H1 (cell line): ENCODE results near the gene ABCF3. TPM values are rescaled to one million over a fixed set of nuclear protein-coding genes. Genes with fewer than 3 reads are reported as not detected.

Source experiments
- CTCF ChIA-PET: fragments of 300-600 bp; sonication (Branson Sonifier 250); formaldehyde crosslinking; loops from one replicate; lab custom pipeline; 2021; ENCODE audit not compliant: partially characterized antibody; lab: Charles Lee
- POLR2A ChIA-PET: fragments of 300-600 bp; sonication (Branson Sonifier 250); formaldehyde crosslinking; loops from one replicate; lab custom pipeline; 2021; ENCODE audit warnings: inconsistent platforms; ENCODE audit not compliant: partially characterized antibody; lab: Charles Lee
- DNase-seq, 2 experiments: peaks; one replicate each; pipeline versions ENCODE4 v3.0.0 to v3.0.0-alpha.2; 2010 to 2022; ENCODE audit warnings: low spot score in 2 of 2, low read depth in 1 of 2, mixed read lengths in 1 of 2
- FAIRE-seq: peaks from 2 replicates; lab custom pipeline; 2011; peaks lifted over from hg19 to GRCh38; lab: Jason Lieb, UNC
- H2AFZ ChIP-seq: 2 replicates; pipeline ENCODE4 v1.8.1; 2012; ENCODE audit warnings: low read length, inconsistent platforms
- H2AK5ac ChIP-seq: 2 replicates; pipeline ENCODE4 v1.6.1; 2013; ENCODE audit warnings: low read depth, low read length
- H2BK120ac ChIP-seq: replicated peaks from 2 replicates; pipeline ENCODE3; 2013; ENCODE audit warnings: low read depth, low read length, inconsistent platforms
- H2BK12ac ChIP-seq: 2 replicates; pipeline ENCODE4 v1.6.1; 2013; ENCODE audit warnings: low read depth, low read length
- H2BK15ac ChIP-seq: 2 replicates; pipeline ENCODE4 v1.6.1; 2013; ENCODE audit warnings: low read length
- H2BK20ac ChIP-seq: 2 replicates; pipeline ENCODE4 v1.6.1; 2013; ENCODE audit warnings: low read length
- H2BK5ac ChIP-seq: 2 replicates; pipeline ENCODE4 v1.6.1; 2013; ENCODE audit warnings: low read depth, low read length
- H3K14ac ChIP-seq: 2 replicates; pipeline ENCODE4 v1.6.1; 2013; ENCODE audit warnings: inconsistent platforms; ENCODE audit not compliant: insufficient read length
- H3K18ac ChIP-seq: 2 replicates; pipeline ENCODE4 v1.6.1; 2013; ENCODE audit warnings: low read length; ENCODE audit errors: extremely low read depth
- H3K23ac ChIP-seq: 2 replicates; pipeline ENCODE4 v1.6.1; 2013; ENCODE audit warnings: inconsistent platforms; ENCODE audit not compliant: insufficient read length
- H3K23me2 ChIP-seq: 2 replicates; pipeline ENCODE4 v1.6.1; 2013; ENCODE audit warnings: low read depth, low read length
- H3K27ac ChIP-seq: 2 replicates; pipeline ENCODE4 v1.6.1; 2011; ENCODE audit warnings: low read depth, low read length, inconsistent platforms
- H3K27me3 ChIP-seq, 4 experiments: replicated peaks in 1 of 4; 1 replicate in 1 of 4; 2 replicates in 3 of 4; pipeline versions ENCODE4 v1.6.1 to v1.8.1; 2011 to 2013; ENCODE audit warnings: low read length in 3 of 4, mild to moderate bottlenecking in 3 of 4, inconsistent platforms in 2 of 4, mixed read lengths in 2 of 4, moderate library complexity in 1 of 4; ENCODE audit not compliant: control insufficient read depth in 3 of 4, insufficient read depth in 3 of 4; ENCODE audit errors: extremely low read depth in 1 of 4
- H3K36me3 ChIP-seq, 4 experiments: 2 replicates each; pipeline versions ENCODE4 v1.6.1 to v1.8.1; 2011 to 2013; ENCODE audit warnings: mild to moderate bottlenecking in 4 of 4, low read length in 3 of 4, moderate library complexity in 2 of 4, control low read depth in 1 of 4, inconsistent platforms in 1 of 4; ENCODE audit not compliant: insufficient read depth in 4 of 4, control insufficient read depth in 2 of 4
- H3K4ac ChIP-seq: replicated peaks from 2 replicates; pipeline ENCODE3; 2013; ENCODE audit warnings: low read length, low read depth, mixed read lengths, inconsistent platforms; ENCODE audit not compliant: insufficient read length
- H3K4me1 ChIP-seq, 4 experiments: replicated peaks in 1 of 4; 1 replicate in 1 of 4; 2 replicates in 3 of 4; pipeline versions ENCODE4 v1.6.1 to v1.8.1; 2011 to 2013; ENCODE audit warnings: low read length in 3 of 4, inconsistent platforms in 2 of 4, mixed read lengths in 1 of 4; ENCODE audit not compliant: insufficient read depth in 4 of 4, control insufficient read depth in 3 of 4
- H3K4me2 ChIP-seq, 2 experiments: 2 replicates each; pipeline versions ENCODE4 v1.6.1 to v1.8.1; 2011 to 2013; ENCODE audit warnings: low read depth in 2 of 2, low read length in 2 of 2, control low read depth in 1 of 2, inconsistent platforms in 1 of 2, mild to moderate bottlenecking in 1 of 2; ENCODE audit not compliant: insufficient read depth in 1 of 2
- H3K4me3 ChIP-seq, 4 experiments: fragments of 200-600, 300-600 bp in 1 of 4; sonication (generic), shearing (Covaris generic), sonication (Bioruptor Twin) in 1 of 4; 2 replicates each; pipeline versions ENCODE4 v1.5.1 to v1.8.1; 2011 to 2016; ENCODE audit warnings: low read length in 4 of 4, low read depth in 3 of 4, control low read depth in 2 of 4, inconsistent platforms in 2 of 4, mild to moderate bottlenecking in 2 of 4, mixed read lengths in 1 of 4, moderate library complexity in 1 of 4; ENCODE audit not compliant: insufficient read depth in 2 of 4; ENCODE audit errors: extremely low read depth in 1 of 4
- H3K56ac ChIP-seq: replicated peaks from 2 replicates; pipeline ENCODE3; 2013; ENCODE audit warnings: low read depth, mild to moderate bottlenecking, mixed read lengths, low read length, inconsistent platforms; ENCODE audit not compliant: insufficient read length
- H3K79me1 ChIP-seq: 2 replicates; pipeline ENCODE4 v1.6.1; 2013; ENCODE audit warnings: low read depth, low read length, control low read depth
- H3K79me2 ChIP-seq, 2 experiments: 2 replicates each; pipeline versions ENCODE4 v1.6.1 to v1.8.1; 2012 to 2013; ENCODE audit warnings: low read length in 2 of 2, mild to moderate bottlenecking in 2 of 2, inconsistent platforms in 1 of 2; ENCODE audit not compliant: insufficient read depth in 2 of 2, control insufficient read depth in 1 of 2
- H3K9ac ChIP-seq, 4 experiments: replicated peaks in 1 of 4; 1 replicate in 1 of 4; 2 replicates in 3 of 4; pipeline versions ENCODE4 v1.6.1 to v1.8.1; 2011 to 2013; ENCODE audit warnings: low read depth in 3 of 4, low read length in 3 of 4, control low read depth in 2 of 4, mild to moderate bottlenecking in 2 of 4, moderate library complexity in 2 of 4, inconsistent platforms in 1 of 4; ENCODE audit errors: extremely low read depth in 1 of 4
- H3K9me3 ChIP-seq, 2 experiments: 2 replicates each; pipeline versions ENCODE4 v1.6.1 to v1.8.1; 2012 to 2013; ENCODE audit warnings: mild to moderate bottlenecking in 2 of 2, moderate library complexity in 2 of 2, control low read depth in 1 of 2, inconsistent platforms in 1 of 2, low read depth in 1 of 2, low read length in 1 of 2, mixed read lengths in 1 of 2; ENCODE audit not compliant: insufficient read depth in 2 of 2
- H4K20me1 ChIP-seq, 2 experiments: replicated peaks in 1 of 2; 2 replicates each; pipeline versions ENCODE3 to v1.8.1; 2011 to 2013; ENCODE audit warnings: inconsistent platforms in 2 of 2, low read length in 2 of 2, mild to moderate bottlenecking in 1 of 2; ENCODE audit not compliant: insufficient read depth in 2 of 2, control insufficient read depth in 1 of 2
- H4K5ac ChIP-seq: 2 replicates; pipeline ENCODE4 v1.6.1; 2013; ENCODE audit warnings: low read length, low read depth, mixed read lengths, inconsistent platforms; ENCODE audit not compliant: insufficient read length
- H4K8ac ChIP-seq: 2 replicates; pipeline ENCODE4 v1.8.0; 2013; ENCODE audit warnings: mild to moderate bottlenecking, moderate library complexity, low read length, inconsistent platforms; ENCODE audit not compliant: insufficient read depth; ENCODE audit errors: extremely low read depth
- H4K91ac ChIP-seq: replicated peaks from 2 replicates; pipeline ENCODE3; 2013; ENCODE audit warnings: low read length, mixed read lengths, inconsistent platforms; ENCODE audit not compliant: insufficient read length
- BCL11A ChIP-seq, 2 experiments: IDR thresholded peaks; one replicate each; pipeline ENCODE4 v1.6.1; 2011; ENCODE audit warnings: low read depth in 2 of 2, low read length in 2 of 2, mild to moderate bottlenecking in 2 of 2
- CREB1 ChIP-seq: IDR thresholded peaks from 2 replicates; pipeline ENCODE4 v1.6.1; 2012; ENCODE audit warnings: inconsistent platforms
- PHF8 ChIP-seq: fragments of 200-600 bp; sonication (generic); conservative IDR thresholded peaks from 2 replicates; pipeline ENCODE4 v1.7.1; 2012; ENCODE audit warnings: low read depth, mild to moderate bottlenecking, inconsistent platforms, low read length, moderate library complexity
- RBBP5 ChIP-seq: IDR thresholded peaks from 2 replicates; pipeline ENCODE4 v1.7.1; 2012; ENCODE audit warnings: low read depth, mild to moderate bottlenecking, inconsistent platforms, low read length, moderate library complexity, borderline replicate concordance
- SP1 ChIP-seq: IDR thresholded peaks from 2 replicates; pipeline ENCODE4 v1.6.1; 2011; ENCODE audit warnings: low read depth, low read length
- TAF7 ChIP-seq: optimal IDR thresholded peaks from 2 replicates; pipeline ENCODE3; 2011; ENCODE audit warnings: low read depth, mild to moderate bottlenecking, inconsistent platforms, low read length, moderate library complexity, borderline replicate concordance
- TBP ChIP-seq: IDR thresholded peaks from 2 replicates; pipeline ENCODE4 v1.6.1; 2011; ENCODE audit warnings: low read depth, low read length, improper control_type of control experiment
- WGBS, 2 experiments: shearing (Covaris generic) in 1 of 2; methylation state at CpG; one replicate each; pipeline versions ENCODE4 v1.1.6 to v1.1.7; 2013 to 2015; ENCODE audit warnings: low lambda C conversion rate in 2 of 2, mixed read lengths in 2 of 2, inconsistent platforms in 1 of 2, low coverage in 1 of 2, missing lambda C conversion rate in 1 of 2; ENCODE audit not compliant: insufficient replicate concordance in 2 of 2, insufficient coverage in 1 of 2, insufficient read length in 1 of 2; ENCODE audit errors: extremely low coverage in 1 of 2, missing lambda C conversion rate in 1 of 2; 5-methylcytosine and 5-hydroxymethylcytosine counted together
- polyA plus RNA-seq, 7 experiments: library from polyadenylated mRNA; depleted of rRNA in 3 of 7; stranded (reverse) in 5 of 7; unstranded in 2 of 7; fragments of >200 nt in 5 of 7; fragments of 200-250 nt in 2 of 7; gene quantifications; 1 replicate in 5 of 7; 2 replicates in 1 of 7; 4 replicates in 1 of 7; pipeline versions ENCODE4 v1.2.1 to v1.2.3, GENCODE V29; 2011 to 2013; ENCODE audit warnings: missing spikeins in 2 of 7, mixed read lengths in 2 of 7
- total RNA-seq: library from RNA; stranded (reverse); fragmentation: NEBNext Ultra II Directional; extraction: Animal tissue kit (Norgen Biotek cat#: 25700); gene quantifications from 2 replicates; pipeline ENCODE4 v1.2.1, GENCODE V29; 2021

Gene ABCF3
- total and polyA plus RNA-seq, 2 of the 8 experiments (the other 6 are each of a cell fraction or from before 2014, with no cell fraction given) = 51.6 to 57.8 TPM

- peaks cover 6 to 27% of the 10 kb centered on the region in 2 experiments; a peak in 3 of 4 replicates for H3K79me2 ChIP-seq
- no peak overlapping the region for H3K18ac ChIP-seq
- peaks cover 42 to 68% (median 48%) of the 10 kb centered on the region in 4 experiments for H3K36me3 ChIP-seq
- H4K8ac ChIP-seq = no peak overlapping the region
- peak overlapping the region in 2 of 4 experiments; percentile 37 to 62; a peak in 3 of 8 replicates for H3K4me3 ChIP-seq
- H3K79me1 ChIP-seq = peaks cover 10% of the 10 kb centered on the region
- H3K4ac ChIP-seq = no peak overlapping the region
- no peak overlapping the region for H3K14ac ChIP-seq
- H3K27ac ChIP-seq = peak overlapping the region; percentile 92; the same call in 1 of the 2 replicates
- no peak overlapping the region for H4K91ac ChIP-seq
- no peak overlapping the region for H2BK15ac ChIP-seq
- peaks cover 0 to 16% of the 10 kb centered on the region in 2 experiments for H4K20me1 ChIP-seq
- H3K56ac ChIP-seq = peak overlapping the region; percentile 32
- H3K23ac ChIP-seq = no peak overlapping the region
- H2AK5ac ChIP-seq = no peak overlapping the region
- H3K27me3 ChIP-seq = no peaks in the 10 kb centered on the region; a peak in 1 of 7 replicates
- H2BK20ac ChIP-seq = no peak overlapping the region
- H2BK5ac ChIP-seq = no peak overlapping the region
- H3K4me1 ChIP-seq = peaks cover 0 to 8% (median 5%) of the 10 kb centered on the region in 4 experiments; a peak in 6 of 7 replicates
- H2AFZ ChIP-seq = no peak overlapping the region
- CTCF ChIA-PET = interaction anchor here (1.0 to 2.2 kb wide), 9 partner anchors 12 to 105 kb away, joined by 3 to 13 read pairs (median 4); partner anchors contain the start of gene EEF1AKMT4
- WGBS, 2 experiments = 96% methylated on average over 17 of the region's 18 CpGs; no CpG with 5 or more reads in 1 of the 2 experiments
- H3K9me3 ChIP-seq = no peaks in the 10 kb centered on the region
- H3K4me2 ChIP-seq = peak overlapping the region; percentile 88 to 97
- POLR2A ChIA-PET = interaction anchor here (1.0 to 2.4 kb wide), 10 partner anchors 8 to 131 kb away, joined by 3 to 18 read pairs (median 9); partner anchors contain the start of genes AP2M1, DVL3 and EIF2B5
- peak overlapping the region; percentile 62 for H4K5ac ChIP-seq
- no peak for TF ChIP-seq SP1
- no peak for TF ChIP-seq BCL11A (IDR thresholded peaks at IDR 0.05; ENCODE audit: low read depth in 2 of 2, low read length in 2 of 2)
- TF ChIP-seq TBP = no peak
- no peak for TF ChIP-seq CREB1
- TF ChIP-seq RBBP5 = no peak
- TF ChIP-seq TAF7 = no peak
- no peak for TF ChIP-seq PHF8
- DNase-seq = no peak
- H2BK120ac ChIP-seq = no peak overlapping the region
- no peak for FAIRE-seq
- no peak overlapping the region for H2BK12ac ChIP-seq
- peaks cover 15% of the 10 kb centered on the region for H3K23me2 ChIP-seq
- H3K9ac ChIP-seq = peak overlapping the region in 3 of 4 experiments; percentile 76 to 80 (median 78); a peak in 5 of 7 replicates
Observed at GRCh38 chr3:184184546-184185230, 1.3 kb upstream of the ABCF3 start.
